Measurements from ENCODE around the gene RACK1.

- peak in 2 of 4 experiments; percentile 3 to 20 for TF ChIP-seq CTCF (IDR thresholded peaks at IDR 0.05)
- peak in 1 of 2 donors; percentile 93 for TF ChIP-seq POLR2A (IDR thresholded peaks at IDR 0.05)
Observed at GRCh38 chr5:181223058-181223728, 20.5 kb downstream of the RACK1 start, which contains the start of gene TRIM41.

Data from uterus (tissue), 2 donors.